OCI-LY7 (cell line): Measurements from ENCODE around the gene SERGEF. TPM values are rescaled to one million over a fixed set of nuclear protein-coding genes. Genes with fewer than 3 reads are reported as not detected.

ENCODE experiments used
- BruUV-seq: library from RNA; stranded (reverse); fragments of 400-500 nt; replicated peaks from 2 replicates; lab custom pipeline; 2021; lab: Mats Ljungman, UMichigan
- CTCF ChIA-PET: fragments of 300-600 bp; sonication (Branson Sonifier 250); formaldehyde crosslinking; loops from one replicate; lab custom pipeline; 2022; ENCODE audit warnings: antibody characterized with exemption; ENCODE audit not compliant: unreplicated experiment; lab: Charles Lee
- POLR2A ChIA-PET: fragments of 300-600 bp; sonication (Branson Sonifier 250); formaldehyde crosslinking; loops from one replicate; lab custom pipeline; 2022; ENCODE audit warnings: antibody characterized with exemption; lab: Charles Lee
- DNase-seq: peaks from one replicate; pipeline ENCODE4 v3.0.0-alpha.2; 2015; ENCODE audit warnings: low spot score
- H2AFZ ChIP-seq: fragments of 200-600 bp; sonication (generic), shearing (Covaris generic); 2 replicates; pipeline ENCODE4 v1.6.1; 2014; ENCODE audit warnings: mild to moderate bottlenecking, antibody characterized with exemption, low read length, moderate library complexity
- H3K27ac ChIP-seq: fragments of 200-600 bp; sonication (generic); 2 replicates; pipeline ENCODE4 v1.5.1; 2014; ENCODE audit warnings: mixed run types, low read depth, mild to moderate bottlenecking, moderate library complexity, low read length, inconsistent platforms; ENCODE audit not compliant: poor library complexity, severe bottlenecking
- H3K36me3 ChIP-seq: fragments of 200-600 bp; sonication (generic); 2 replicates; pipeline ENCODE4 v1.6.1; 2014; ENCODE audit warnings: mild to moderate bottlenecking, antibody characterized with exemption, low read length, moderate library complexity, mixed read lengths; ENCODE audit not compliant: insufficient read depth
- H3K4me1 ChIP-seq: fragments of 200-600 bp; sonication (generic); 2 replicates; pipeline ENCODE4 v1.5.1; 2014; ENCODE audit warnings: mild to moderate bottlenecking, low read length; ENCODE audit not compliant: insufficient read depth, poor library complexity, severe bottlenecking
- H3K4me2 ChIP-seq: fragments of 200-600 bp; sonication (generic); 2 replicates; pipeline ENCODE4 v1.6.1; 2014; ENCODE audit warnings: mild to moderate bottlenecking, low read length
- H3K4me3 ChIP-seq: fragments of 200-600 bp; sonication (generic); 2 replicates; pipeline ENCODE4 v1.5.1; 2014; ENCODE audit warnings: mild to moderate bottlenecking, low read depth, low read length; ENCODE audit not compliant: poor library complexity, severe bottlenecking
- H3K79me2 ChIP-seq: fragments of 200-600 bp; sonication (generic); 2 replicates; pipeline ENCODE4 v1.6.1; 2016; ENCODE audit warnings: low read depth, mild to moderate bottlenecking, low read length, moderate library complexity, mixed read lengths; ENCODE audit not compliant: insufficient read depth
- H3K9me2 ChIP-seq: fragments of 200-600 bp; sonication (generic); 2 replicates; pipeline ENCODE4 v1.6.1; 2016; ENCODE audit warnings: mild to moderate bottlenecking, low read length, mixed read lengths; ENCODE audit not compliant: insufficient read depth
- H3K9me3 ChIP-seq: fragments of 200-600 bp; sonication (generic); 2 replicates; pipeline ENCODE4 v1.6.1; 2014; ENCODE audit warnings: mild to moderate bottlenecking, mixed run types, low read length, mixed read lengths
- H4K20me1 ChIP-seq: fragments of 200-600 bp; sonication (generic); 2 replicates; pipeline ENCODE4 v1.6.1; 2014; ENCODE audit warnings: mild to moderate bottlenecking, antibody characterized with exemption, low read length, moderate library complexity, mixed read lengths; ENCODE audit not compliant: insufficient read depth
- EZH2phosphoT487 ChIP-seq: fragments of 200-600 bp; sonication (generic); IDR thresholded peaks from 2 replicates; pipeline ENCODE4 v1.6.1; 2018; ENCODE audit warnings: low read depth, borderline replicate concordance, mild to moderate bottlenecking, mixed run types, antibody characterized with exemption, low read length, moderate library complexity, mixed read lengths
- intact Hi-C: fragments of 100-400 bp; cut with micrococcal nuclease; formaldehyde crosslinking; loops from one replicate; pipeline ENCODE4 v1.10.0; 2022; ENCODE audit not compliant: unreplicated experiment
- total RNA-seq, 2 experiments: library from RNA; depleted of rRNA in 1 of 2; stranded (reverse); fragments of >200 nt in 1 of 2; shearing (Covaris generic) in 1 of 2; gene quantifications; 2 replicates each; pipeline ENCODE4 v1.2.3, GENCODE V29; 2014 to 2022
- TF ChIP-seq, protein P1 (sequence below): fragments of 200-600 bp; sonication (generic); conservative IDR thresholded peaks from 2 replicates; pipeline ENCODE4 v1.5.1; 2014; ENCODE audit warnings: mild to moderate bottlenecking, antibody characterized with exemption, low read length, moderate library complexity, mixed read lengths

The SERGEF gene
- total RNA-seq, 2 experiments from 2014 or later, result 35.4 to 42.2 TPM

DNA sequence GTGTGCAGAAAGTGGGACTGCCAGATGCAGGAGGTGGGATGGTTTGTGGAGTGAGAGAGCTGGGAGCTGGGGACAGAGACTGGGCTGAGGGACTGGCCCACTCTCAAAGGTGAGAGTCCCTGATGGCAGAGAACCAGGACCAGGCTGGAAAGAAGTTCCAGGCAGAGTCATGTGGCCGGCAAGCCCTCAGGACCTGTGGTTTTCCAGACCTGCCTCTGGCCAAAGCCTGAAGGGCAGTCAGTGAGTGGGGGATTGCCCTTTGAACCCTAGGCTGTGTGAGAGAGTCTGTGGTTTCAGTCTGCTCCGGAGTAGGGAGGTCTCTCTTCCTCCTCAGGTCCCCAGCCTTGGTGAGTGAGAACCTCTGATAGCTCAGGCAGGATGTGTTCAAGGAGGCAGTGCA is 261.3 kb downstream of the SERGEF start:
- no peaks in the 10 kb centered on the region for H3K4me1 ChIP-seq
- H3K4me2 ChIP-seq, result no peak overlapping the region
- intact Hi-C loops, result no loop called here
- H3K27ac ChIP-seq, result no peak overlapping the region
- no peaks in the 10 kb centered on the region for H3K36me3 ChIP-seq
- DNase-seq, result no peak
- TF ChIP-seq EZH2phosphoT487, result no peak
- TF ChIP-seq, protein P1, sequence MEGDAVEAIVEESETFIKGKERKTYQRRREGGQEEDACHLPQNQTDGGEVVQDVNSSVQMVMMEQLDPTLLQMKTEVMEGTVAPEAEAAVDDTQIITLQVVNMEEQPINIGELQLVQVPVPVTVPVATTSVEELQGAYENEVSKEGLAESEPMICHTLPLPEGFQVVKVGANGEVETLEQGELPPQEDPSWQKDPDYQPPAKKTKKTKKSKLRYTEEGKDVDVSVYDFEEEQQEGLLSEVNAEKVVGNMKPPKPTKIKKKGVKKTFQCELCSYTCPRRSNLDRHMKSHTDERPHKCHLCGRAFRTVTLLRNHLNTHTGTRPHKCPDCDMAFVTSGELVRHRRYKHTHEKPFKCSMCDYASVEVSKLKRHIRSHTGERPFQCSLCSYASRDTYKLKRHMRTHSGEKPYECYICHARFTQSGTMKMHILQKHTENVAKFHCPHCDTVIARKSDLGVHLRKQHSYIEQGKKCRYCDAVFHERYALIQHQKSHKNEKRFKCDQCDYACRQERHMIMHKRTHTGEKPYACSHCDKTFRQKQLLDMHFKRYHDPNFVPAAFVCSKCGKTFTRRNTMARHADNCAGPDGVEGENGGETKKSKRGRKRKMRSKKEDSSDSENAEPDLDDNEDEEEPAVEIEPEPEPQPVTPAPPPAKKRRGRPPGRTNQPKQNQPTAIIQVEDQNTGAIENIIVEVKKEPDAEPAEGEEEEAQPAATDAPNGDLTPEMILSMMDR, result no peak
- BruUV-seq, result no TSS peak
- no peaks in the 10 kb centered on the region for H4K20me1 ChIP-seq
- no peaks in the 10 kb centered on the region for H3K9me3 ChIP-seq
- no peaks in the 10 kb centered on the region for H3K9me2 ChIP-seq
- no peak overlapping the region for H3K4me3 ChIP-seq
- no peaks in the 10 kb centered on the region for H3K79me2 ChIP-seq
- CTCF ChIA-PET, result no interaction called here
- POLR2A ChIA-PET, result no interaction called here
- H2AFZ ChIP-seq, result no peak overlapping the region

- Histone ChIP-seq H2AFZ (no peak overlapping the region), H3K27ac (no peak overlapping the region), H3K79me2 (no peaks in the 10 kb centered on the region), H4K20me1 (no peaks in the 10 kb centered on the region), H3K4me3 (no peak overlapping the region), H3K4me1 (no peaks in the 10 kb centered on the region), H3K9me3 (no peaks in the 10 kb centered on the region), H3K9me2 (no peaks in the 10 kb centered on the region), H3K4me2 (no peak overlapping the region), H3K36me3 (no peaks in the 10 kb centered on the region)
- no peak for DNase-seq
- intact Hi-C loops, result no loop called here
- TF ChIP-seq, protein P1, result no peak
- no peak for TF ChIP-seq EZH2phosphoT487
- CTCF ChIA-PET, result no interaction called here
- POLR2A ChIA-PET, result no interaction called here
- BruUV-seq, result no TSS peak
Observed at GRCh38 chr11:17750801-17751165, 262.1 kb downstream of the SERGEF start.

DNA sequence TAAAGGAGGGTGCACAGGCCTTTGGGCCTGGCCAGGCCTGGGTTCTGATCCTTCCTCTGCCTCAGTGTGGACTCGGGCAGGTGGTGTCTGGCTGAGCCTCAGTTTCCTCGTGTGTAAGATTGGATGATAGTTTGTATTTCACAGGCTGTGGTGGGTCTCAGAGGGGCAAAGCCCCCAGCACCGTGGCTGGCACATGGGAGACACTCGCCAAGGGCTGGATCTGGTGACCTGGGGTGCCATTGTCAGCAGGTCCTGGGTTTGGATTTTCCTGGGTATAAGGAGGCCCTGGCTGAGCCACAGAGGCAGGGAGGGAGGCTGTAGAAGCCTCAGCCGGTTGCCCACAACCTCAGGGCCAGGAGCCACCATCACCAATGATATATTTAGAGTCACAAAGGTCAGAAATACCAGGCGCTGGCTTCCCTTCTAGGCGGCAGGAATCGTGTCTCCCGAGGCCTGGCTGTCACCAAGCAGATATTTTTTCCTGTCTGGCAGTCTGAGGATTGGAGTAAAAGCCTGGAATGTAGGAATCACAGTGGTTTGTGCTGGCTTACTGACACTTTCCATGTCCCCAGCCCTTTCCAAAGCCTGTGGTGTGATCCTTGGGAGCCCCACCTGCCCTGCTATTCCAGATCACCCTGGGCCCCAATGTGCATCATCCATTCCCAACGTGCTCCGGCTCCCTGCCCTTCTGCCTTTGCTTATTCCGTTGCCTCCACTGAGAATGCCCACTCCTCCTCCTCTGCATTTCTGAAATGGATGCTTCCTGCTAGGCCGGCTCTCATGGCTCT is 262.6 kb downstream of the SERGEF start:
- no peaks in the 10 kb centered on the region for H3K79me2 ChIP-seq
- no peak for TF ChIP-seq EZH2phosphoT487
- TF ChIP-seq, protein P1, result no peak
- ChIA-PET POLR2A (no interaction called here), CTCF (no interaction called here)
- H2AFZ ChIP-seq, result no peak overlapping the region
- no peaks in the 10 kb centered on the region for H4K20me1 ChIP-seq
- intact Hi-C loops, result no loop called here
- no peaks in the 10 kb centered on the region for H3K9me2 ChIP-seq
- H3K4me2 ChIP-seq, result no peak overlapping the region
- no peaks in the 10 kb centered on the region for H3K4me1 ChIP-seq
- no peak overlapping the region for H3K4me3 ChIP-seq
- H3K27ac ChIP-seq, result no peak overlapping the region
- H3K9me3 ChIP-seq, result no peaks in the 10 kb centered on the region
- no TSS peak for BruUV-seq
- H3K36me3 ChIP-seq, result no peaks in the 10 kb centered on the region
- no peak for DNase-seq
